ENCODE measurements around the gene EEF1AKMT4. TPM values are rescaled to one million over a fixed set of nuclear protein-coding genes. Genes with fewer than 3 reads are reported as not detected.

The EEF1AKMT4 gene
- total RNA-seq, 1 experiment from 2014 or later: 8.1 TPM

GRCh38 chr3:184282941-184283340 is 33.5 kb downstream of the EEF1AKMT4 start:
- no peak overlapping the region for H2BK120ac ChIP-seq (ENCODE audit: low read depth, low read length, poor library complexity, severe bottlenecking)
- TF ChIP-seq CTCF (conservative IDR thresholded peaks at IDR 0.05): no peak
- Mint-ChIP-seq H3K4me1 (peaks cover 0 to 5% of the 10 kb centered on the region in 2 experiments; a peak in 1 of 4 replicates), H3K27ac (no peak overlapping the region), H3K4me3 (no peak overlapping the region), H3K36me3 (ENCODE audit: insufficient read depth in 1 of 3, low read depth in 3 of 3) (no peaks in the 10 kb centered on the region; a peak in 1 of 7 replicates), H3K9me3 (no peaks in the 10 kb centered on the region), H3K27me3 (ENCODE audit: low read depth) (peaks cover 19% of the 10 kb centered on the region)
- no peak overlapping the region for H2AK5ac ChIP-seq (ENCODE audit: insufficient read length, low read length)
- no peak overlapping the region for H2BK5ac ChIP-seq (ENCODE audit: insufficient read length, low read length)
- H2BK15ac ChIP-seq (ENCODE audit: low read depth, low read length): no peak overlapping the region
- no peak overlapping the region for H3K4ac ChIP-seq (ENCODE audit: low read depth, low read length)
- H3K9ac ChIP-seq (ENCODE audit: extremely low read depth, insufficient read length, low read length): no peak overlapping the region
- H3K79me1 ChIP-seq (ENCODE audit: insufficient read depth, low read depth, low read length, poor library complexity, severe bottlenecking): no peaks in the 10 kb centered on the region
- no peaks in the 10 kb centered on the region for H3K4me1 ChIP-seq (ENCODE audit: insufficient read depth, low read length)
- no peak overlapping the region for H3K23ac ChIP-seq (ENCODE audit: insufficient read length, low read depth, low read length)
- no peak for DNase-seq
- no peaks in the 10 kb centered on the region for H3K27me3 ChIP-seq (ENCODE audit: insufficient read depth, low read length)
- H3K9me3 ChIP-seq (ENCODE audit: control insufficient read depth, low read depth, low read length): no peaks in the 10 kb centered on the region
- H3T11ph ChIP-seq (ENCODE audit: low read length): no peak overlapping the region
- no peaks in the 10 kb centered on the region for H3K79me2 ChIP-seq (ENCODE audit: insufficient read depth, low read length)
- H4K8ac ChIP-seq (replicated peaks; ENCODE audit: insufficient read length, low read depth, low read length): no peak overlapping the region
- no peak overlapping the region for H3K27ac ChIP-seq (ENCODE audit: insufficient read length, low read depth, low read length)
- H2AFZ ChIP-seq (ENCODE audit: low read length): no peak overlapping the region
- H2BK12ac ChIP-seq (ENCODE audit: insufficient read length, low read depth, low read length): no peak overlapping the region
- no peak overlapping the region for H4K5ac ChIP-seq (ENCODE audit: insufficient read length, low read depth, low read length)
- no peak overlapping the region for H4K91ac ChIP-seq (ENCODE audit: insufficient read length, low read depth, low read length)
- no peak overlapping the region for H2BK20ac ChIP-seq (ENCODE audit: low read depth, low read length, poor library complexity, severe bottlenecking)
- H3K18ac ChIP-seq (ENCODE audit: insufficient read length, low read depth, low read length): no peak overlapping the region
- no CpG with 5 or more reads among the region's 4 CpGs for WGBS (ENCODE audit: extremely low coverage, insufficient read length, low lambda C conversion rate)
- H3K23me2 ChIP-seq (ENCODE audit: insufficient read length, low read depth, low read length, poor library complexity, severe bottlenecking): no peaks in the 10 kb centered on the region
- no peak overlapping the region for H3K4me2 ChIP-seq (ENCODE audit: insufficient read depth, insufficient read length, low read length)
- no peak overlapping the region; the same call in 1 of the 2 replicates for H3K14ac ChIP-seq (ENCODE audit: insufficient read depth, low read length)
- no peak overlapping the region for H3K56ac ChIP-seq (ENCODE audit: insufficient read length, low read depth, low read length)
- H4K20me1 ChIP-seq (ENCODE audit: control insufficient read depth, insufficient read depth, insufficient read length): no peaks in the 10 kb centered on the region
